HepG2 (cell line): ENCODE data around the gene FAF2. TPM values are rescaled to one million over a fixed set of nuclear protein-coding genes. Genes with fewer than 3 reads are reported as not detected.

ENCODE experiments used
- ATAC-seq: fragments of 200-7000 bp; cut with Tn5 transposase; 3 replicates; pipeline ENCODE4 v1.9.1; 2020; ENCODE audit warnings: mild to moderate bottlenecking, moderate library complexity
- BruUV-seq: library from RNA; stranded (reverse); fragments of 400-500 nt; replicated peaks from 2 replicates; lab custom pipeline; 2021; lab: Mats Ljungman, UMichigan
- CTCF ChIA-PET: fragments of 300-600 bp; formaldehyde crosslinking; extraction: SDS; loops from one replicate; lab custom pipeline; 2021; ENCODE audit warnings: low total read pairs, inconsistent platforms, low intra/inter-chr PET ratio; lab: Yijun Ruan, JAX
- POLR2A ChIA-PET: fragments of 350-600 bp; sonication (Branson Sonifier 250); formaldehyde crosslinking; loops from one replicate; lab custom pipeline; 2020; ENCODE audit warnings: antibody characterized with exemption, inconsistent platforms; lab: Yijun Ruan, JAX
- DNase-seq: peaks from one replicate; pipeline ENCODE4 v3.0.0-alpha.2; 2015; ENCODE audit warnings: low spot score
- FAIRE-seq: peaks from 3 replicates; lab custom pipeline; 2011; peaks lifted over from hg19 to GRCh38; lab: Jason Lieb, UNC
- H2AFZ ChIP-seq: one replicate; pipeline ENCODE4 v1.6.1; 2011; ENCODE audit warnings: low read length, inconsistent platforms
- H3K27ac ChIP-seq: fragments of 300-600 bp; 3 replicates; pipeline ENCODE4 v1.8.0; 2011; ENCODE audit warnings: mixed run types, mild to moderate bottlenecking, mixed read lengths, low read length, inconsistent platforms; ENCODE audit not compliant: insufficient read depth; ENCODE audit errors: extremely low read length
- H3K27me3 ChIP-seq, 2 experiments: fragments of 200-600 bp in 1 of 2; 2 replicates in 1 of 2; 3 replicates in 1 of 2; pipeline versions ENCODE4 v1.6.0 to v1.8.0; 2011; ENCODE audit warnings: low read length in 2 of 2, mild to moderate bottlenecking in 2 of 2, moderate library complexity in 2 of 2, inconsistent platforms in 1 of 2; ENCODE audit not compliant: insufficient read depth in 2 of 2, control insufficient read depth in 1 of 2
- H3K36me3 ChIP-seq, 2 experiments: fragments of 200-600 bp in 1 of 2; replicated peaks in 1 of 2; 2 replicates in 1 of 2; 3 replicates in 1 of 2; pipeline versions ENCODE4 v1.5.1 to v1.8.0; 2011; ENCODE audit warnings: low read length in 2 of 2, inconsistent platforms in 1 of 2; ENCODE audit not compliant: insufficient read depth in 2 of 2, control insufficient read depth in 1 of 2
- H3K4me1 ChIP-seq: 2 replicates; pipeline ENCODE4 v1.5.1; 2012; ENCODE audit warnings: low read length, inconsistent platforms; ENCODE audit not compliant: insufficient read depth
- H3K4me2 ChIP-seq: 2 replicates; pipeline ENCODE4 v1.6.0; 2011; ENCODE audit warnings: low read depth, low read length, inconsistent platforms
- H3K4me3 ChIP-seq, 3 experiments: fragments of 200-600 bp in 1 of 3; sonication (generic), shearing (Covaris generic) in 1 of 3; replicated peaks in 1 of 3; 2 replicates each; pipeline ENCODE4 v1.5.1; 2011 to 2016; ENCODE audit warnings: low read length in 3 of 3, inconsistent platforms in 2 of 3, low read depth in 2 of 3, mild to moderate bottlenecking in 2 of 3, control low read depth in 1 of 3, mixed read lengths in 1 of 3; ENCODE audit not compliant: insufficient read depth in 1 of 3
- H3K79me2 ChIP-seq: one replicate; pipeline ENCODE4 v1.6.1; 2011; ENCODE audit warnings: low read length, inconsistent platforms; ENCODE audit not compliant: insufficient read depth
- H3K9ac ChIP-seq: 2 replicates; pipeline ENCODE4 v1.6.0; 2011; ENCODE audit warnings: mild to moderate bottlenecking, low read depth, low read length, inconsistent platforms; ENCODE audit not compliant: insufficient read depth
- H3K9me3 ChIP-seq: 2 replicates; pipeline ENCODE4 v1.5.1; 2012; ENCODE audit warnings: mild to moderate bottlenecking, low read length
- H4K20me1 ChIP-seq: 2 replicates; pipeline ENCODE4 v1.6.0; 2011; ENCODE audit warnings: inconsistent platforms, mild to moderate bottlenecking, low read length, moderate library complexity; ENCODE audit not compliant: insufficient read depth
- E2F2 ChIP-seq: sonication (generic); formaldehyde crosslinking; IDR thresholded peaks from 2 replicates; pipeline ENCODE4 v1.4.0; 2020; ENCODE audit warnings: missing genetic modification reagents, borderline replicate concordance
- GABPA ChIP-seq, 2 experiments: IDR thresholded peaks; 2 replicates each; pipeline ENCODE4 v1.6.1; 2011 to 2016; ENCODE audit warnings: low read depth in 2 of 2, low read length in 1 of 2, missing biosample characterization in 1 of 2, missing genetic modification characterization in 1 of 2
- ISL2 ChIP-seq: sonication (generic); formaldehyde crosslinking; IDR thresholded peaks from 2 replicates; pipeline ENCODE4 v1.5.0; 2020; ENCODE audit warnings: missing genetic modification reagents
- KAT8 ChIP-seq: IDR thresholded peaks from 2 replicates; pipeline ENCODE4 v1.6.1; 2016; ENCODE audit warnings: missing genetic modification reagents, missing compliant biosample characterization
- MEIS2 ChIP-seq: sonication (generic); formaldehyde crosslinking; IDR thresholded peaks from 2 replicates; pipeline ENCODE4 v1.9.0; 2021; ENCODE audit warnings: mild to moderate bottlenecking, missing genetic modification reagents
- MTF1 ChIP-seq: sonication (generic); formaldehyde crosslinking; IDR thresholded peaks from 2 replicates; pipeline ENCODE4 v1.5.0; 2020; ENCODE audit warnings: missing genetic modification reagents
- RBAK ChIP-seq: sonication (generic); formaldehyde crosslinking; IDR thresholded peaks from 2 replicates; pipeline ENCODE4 v1.5.1; 2020; ENCODE audit warnings: mild to moderate bottlenecking, missing genetic modification reagents
- SATB2 ChIP-seq: sonication (generic); formaldehyde crosslinking; IDR thresholded peaks from 2 replicates; pipeline ENCODE4 v1.5.0; 2020; ENCODE audit warnings: missing genetic modification reagents
- SKIL ChIP-seq: sonication (generic); formaldehyde crosslinking; IDR thresholded peaks from 2 replicates; pipeline ENCODE4 v1.8.0; 2022; ENCODE audit warnings: missing genetic modification reagents, mild to moderate bottlenecking, moderate library complexity, borderline replicate concordance
- TAF1 ChIP-seq: sonication (generic); formaldehyde crosslinking; IDR thresholded peaks from 2 replicates; pipeline ENCODE4 v1.4.0; 2020; ENCODE audit warnings: missing genetic modification reagents
- TEAD3 ChIP-seq: optimal IDR thresholded peaks from 2 replicates; pipeline ENCODE3; 2016; ENCODE audit warnings: borderline replicate concordance
- XRCC5 ChIP-seq: fragments of 200-400 bp; formaldehyde crosslinking; optimal IDR thresholded peaks from 2 replicates; pipeline ENCODE3; 2017; ENCODE audit warnings: mild to moderate bottlenecking, low read length
- ZFP37 ChIP-seq: sonication (generic); formaldehyde crosslinking; IDR thresholded peaks from 2 replicates; pipeline ENCODE4 v1.4.0; 2020; ENCODE audit warnings: missing genetic modification reagents, borderline replicate concordance
- ZNF331 ChIP-seq: sonication (generic); formaldehyde crosslinking; IDR thresholded peaks from 2 replicates; pipeline ENCODE4 v1.4.0; 2020; ENCODE audit warnings: missing genetic modification reagents
- ZNF567 ChIP-seq: sonication (generic); formaldehyde crosslinking; IDR thresholded peaks from 2 replicates; pipeline ENCODE4 v1.8.1; 2023; ENCODE audit warnings: mild to moderate bottlenecking, missing genetic modification reagents, borderline replicate concordance
- ZNF703 ChIP-seq: sonication (generic); formaldehyde crosslinking; IDR thresholded peaks from 2 replicates; pipeline ENCODE4 v1.5.1; 2020; ENCODE audit warnings: missing genetic modification reagents, mild to moderate bottlenecking, moderate library complexity, borderline replicate concordance
- WGBS: methylation state at CpG from one replicate; pipeline ENCODE4 v1.1.6; 2017; ENCODE audit warnings: low lambda C conversion rate; 5-methylcytosine and 5-hydroxymethylcytosine counted together
- in situ Hi-C: cut with HindIII; loops from 2 replicates; pipeline ENCODE4 v1.10.0; 2017; ENCODE audit warnings: low pct_unique_long_range_greater_than_20kb; ENCODE audit not compliant: extremely low pct_ligation_motif_present
- intact Hi-C: fragments of 100-400 bp; cut with micrococcal nuclease; formaldehyde crosslinking; loops from one replicate; pipeline ENCODE4 v1.10.0; 2022; ENCODE audit not compliant: unreplicated experiment
- polyA plus RNA-seq, 8 experiments: library from polyadenylated mRNA; depleted of rRNA in 3 of 8; stranded (reverse) in 7 of 8; unstranded in 1 of 8; fragments of >200 nt; fragmentation: Illumina TruSeq in 4 of 8; extraction: Trizol in 4 of 8; gene quantifications; 2 replicates each; pipeline versions ENCODE4 v1.2.1 to v1.2.3, GENCODE V29; 2011 to 2016; ENCODE audit warnings: low read depth in 4 of 8, missing spikeins in 1 of 8, mixed read lengths in 1 of 8; ENCODE audit not compliant: insufficient read depth in 1 of 8
- total RNA-seq, 5 experiments: library from RNA; depleted of rRNA; stranded (reverse); fragments of >200 nt; fragmentation: Illumina TruSeq; extraction: Trizol; gene quantifications; 2 replicates each; pipeline ENCODE4 v1.2.3, GENCODE V29; 2016; ENCODE audit warnings: low read depth in 1 of 5

The FAF2 gene
- total and polyA plus RNA-seq, 2 of the 13 experiments (the other 11 are each of a cell fraction or from before 2014, with no cell fraction given), result 27.8 to 34.3 TPM

- TF ChIP-seq KAT8 (CRISPR knock-in tag) (no peak), ZNF567 (CRISPR knock-in tag) (no peak), ZFP37 (CRISPR knock-in tag) (no peak), ZNF703 (CRISPR knock-in tag) (no peak), GABPA (IDR thresholded peaks at IDR 0.05; ENCODE audit: low read depth, low read length) (no peak), GABPA (CRISPR knock-in tag; IDR thresholded peaks at IDR 0.05; ENCODE audit: low read depth) (no peak), RBAK (no peak)
These were observed 43.7 kb downstream of the FAF2 start (continued) for GRCh38 chr5:176491901-176492300.

GRCh38 chr5:176492431-176492830 lies 44.2 kb downstream of the FAF2 start:
- POLR2A ChIA-PET, result no interaction called here
- CTCF ChIA-PET, result no interaction called here
- Histone ChIP-seq H4K20me1 (no peaks in the 10 kb centered on the region), H3K27ac (no peak overlapping the region), H2AFZ (no peak overlapping the region), H3K27me3 (no peaks in the 10 kb centered on the region), H3K9me3 (no peaks in the 10 kb centered on the region), H3K4me3 (no peak overlapping the region), H3K4me1 (no peaks in the 10 kb centered on the region), H3K4me2 (no peak overlapping the region), H3K9ac (no peak overlapping the region), H3K36me3 (peaks cover 32 to 84% of the 10 kb centered on the region in 2 experiments), H3K79me2 (no peaks in the 10 kb centered on the region)
- BruUV-seq, result no TSS peak
- DNase-seq (no peak), ATAC-seq (no peak), FAIRE-seq (no peak)
- 82% methylated on average over 3 of the region's 3 CpGs for WGBS
- TF ChIP-seq MTF1 (CRISPR knock-in tag), result no peak
- TF ChIP-seq XRCC5, result no peak
- TF ChIP-seq MEIS2 (CRISPR knock-in tag), result no peak
- TF ChIP-seq E2F2 (CRISPR knock-in tag), result no peak
- no peak for TF ChIP-seq ZNF331
- no peak for TF ChIP-seq SKIL (CRISPR knock-in tag)
- no peak for TF ChIP-seq TAF1 (CRISPR knock-in tag)
- TF ChIP-seq SATB2 (CRISPR knock-in tag), result no peak
- no peak for TF ChIP-seq ISL2 (CRISPR knock-in tag)
- no peak for TF ChIP-seq TEAD3 (CRISPR knock-in tag)
- in situ Hi-C loops (no loop called here), intact Hi-C loops (no loop called here)
